Hematopoietic multipotent progenitor cell (in vitro differentiated cells): ENCODE data around the gene AFG3L2. TPM values are rescaled to one million over a fixed set of nuclear protein-coding genes. Genes with fewer than 3 reads are reported as not detected.

Source experiments
- DNase-seq, 3 donors: peaks; one replicate each; pipeline ENCODE4 v3.0.0-alpha.2; 2011 to 2015; ENCODE audit warnings: low read depth in 2 of 3, low spot score in 2 of 3
- total RNA-seq: library from RNA; depleted of rRNA; stranded (reverse); fragments of >200 nt; gene quantifications from one replicate; pipeline ENCODE4 v1.2.3, GENCODE V29; 2012

AFG3L2 gene
- total RNA-seq, 1 donor, result 19.1 TPM

DNA sequence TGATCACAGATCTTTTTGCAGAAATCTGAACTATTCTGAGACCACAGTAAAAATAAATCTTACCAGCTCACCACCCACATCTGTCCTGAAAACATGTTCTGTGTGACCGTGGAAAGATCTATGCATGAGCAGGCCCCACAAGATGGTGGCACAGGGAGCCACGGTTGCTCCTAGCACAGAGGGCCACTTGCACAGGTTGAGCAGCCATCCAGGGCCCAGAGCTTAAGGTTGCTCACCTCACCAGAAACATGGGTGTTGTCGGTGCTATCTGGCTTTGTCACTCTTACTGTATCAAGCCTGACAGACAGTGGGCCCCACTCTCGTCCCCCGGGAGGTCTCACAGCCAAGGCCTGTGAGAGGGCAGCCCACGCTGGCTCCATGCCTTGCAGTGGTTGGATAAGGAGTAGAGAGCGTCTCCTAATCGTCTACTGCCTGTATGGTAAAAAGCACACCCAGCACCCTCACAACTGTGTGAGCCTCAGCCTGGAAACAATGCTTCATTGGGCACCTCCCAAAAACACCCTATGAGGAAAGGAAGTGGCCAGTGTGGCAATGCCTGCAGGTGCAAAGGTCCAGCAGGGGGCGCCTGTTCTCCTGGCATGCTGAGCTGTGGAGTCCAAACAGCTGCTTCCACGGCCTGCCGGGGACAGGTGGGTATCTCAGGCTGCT, 49.4 kb downstream of the AFG3L2 start:
- DNase-seq, result peak; percentile 32 to 75 (median 74)

DNA sequence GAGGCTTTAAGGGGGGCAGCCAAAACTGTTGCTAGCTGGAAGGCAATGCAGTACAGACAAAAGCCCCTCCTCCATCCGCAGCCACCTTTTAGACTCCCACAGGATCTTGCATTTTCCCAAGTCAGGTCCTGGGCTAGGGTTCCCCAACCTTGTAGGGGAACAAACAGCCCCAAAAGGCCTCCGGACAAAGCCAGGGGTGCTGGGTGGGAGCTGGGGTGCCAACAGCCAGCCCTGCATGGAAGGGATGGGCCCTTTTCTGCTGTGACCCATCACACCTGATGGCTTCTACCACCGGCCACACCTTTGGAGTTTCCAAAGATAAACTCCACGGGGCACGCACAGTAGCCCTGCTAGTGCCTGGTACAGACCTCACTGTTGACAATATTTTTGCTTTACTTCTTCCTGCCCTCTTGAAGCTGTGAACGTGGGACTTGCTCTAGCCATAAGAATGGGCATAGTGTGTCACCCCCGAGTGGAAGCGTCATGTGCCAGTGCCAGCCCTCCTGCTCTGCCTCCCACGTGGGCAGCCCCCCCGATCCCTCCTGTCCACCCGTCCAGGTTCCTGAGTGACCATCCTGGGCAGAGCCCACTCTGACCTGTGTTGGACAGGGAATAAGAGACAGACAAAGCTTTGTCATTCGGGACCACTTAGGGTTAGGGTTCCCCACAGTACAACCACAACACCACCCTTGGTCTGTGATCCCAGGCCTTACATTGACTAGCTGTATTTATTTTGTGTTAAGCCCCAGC, 50.1 kb downstream of the AFG3L2 start:
- no peak for DNase-seq

GRCh38 chr18:12325726-12326245, 51.2 kb downstream of the AFG3L2 start:
- DNase-seq, result no peak

DNA sequence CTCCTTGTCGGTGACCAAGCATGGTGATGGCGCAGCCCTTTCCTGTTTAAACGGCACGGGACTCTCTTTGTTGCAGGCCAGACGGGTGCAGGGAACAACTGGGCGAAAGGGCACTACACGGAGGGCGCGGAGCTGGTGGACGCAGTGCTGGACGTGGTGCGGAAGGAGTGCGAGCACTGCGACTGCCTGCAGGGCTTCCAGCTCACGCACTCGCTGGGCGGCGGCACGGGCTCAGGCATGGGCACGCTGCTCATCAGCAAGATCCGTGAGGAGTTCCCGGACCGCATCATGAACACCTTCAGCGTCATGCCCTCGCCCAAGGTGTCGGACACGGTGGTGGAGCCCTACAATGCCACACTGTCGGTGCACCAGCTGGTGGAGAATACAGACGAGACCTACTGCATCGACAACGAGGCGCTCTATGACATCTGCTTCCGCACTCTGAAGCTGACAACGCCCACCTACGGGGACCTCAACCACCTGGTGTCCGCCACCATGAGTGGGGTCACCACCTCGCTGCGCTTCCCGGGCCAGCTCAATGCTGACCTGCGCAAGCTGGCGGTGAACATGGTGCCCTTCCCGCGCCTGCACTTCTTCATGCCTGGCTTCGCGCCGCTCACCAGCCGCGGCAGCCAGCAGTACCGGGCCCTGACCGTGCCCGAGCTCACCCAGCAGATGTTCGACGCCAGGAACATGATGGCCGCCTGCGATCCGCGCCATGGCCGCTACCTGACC, 51.9 kb downstream of the AFG3L2 start:
- no peak for DNase-seq

- no peak for DNase-seq
Observed at GRCh38 chr18:12321333-12321732, 55.7 kb downstream of the AFG3L2 start.

- DNase-seq, result no peak
Observed at GRCh38 chr18:12318857-12319256, 58.2 kb downstream of the AFG3L2 start.

- no peak for DNase-seq
Observed at GRCh38 chr18:12318334-12318697, 58.7 kb downstream of the AFG3L2 start.

- DNase-seq, result peak in 2 of 3 donors; percentile 72 to 89
Observed at GRCh38 chr18:12317664-12318333, 59.2 kb downstream of the AFG3L2 start.

DNA sequence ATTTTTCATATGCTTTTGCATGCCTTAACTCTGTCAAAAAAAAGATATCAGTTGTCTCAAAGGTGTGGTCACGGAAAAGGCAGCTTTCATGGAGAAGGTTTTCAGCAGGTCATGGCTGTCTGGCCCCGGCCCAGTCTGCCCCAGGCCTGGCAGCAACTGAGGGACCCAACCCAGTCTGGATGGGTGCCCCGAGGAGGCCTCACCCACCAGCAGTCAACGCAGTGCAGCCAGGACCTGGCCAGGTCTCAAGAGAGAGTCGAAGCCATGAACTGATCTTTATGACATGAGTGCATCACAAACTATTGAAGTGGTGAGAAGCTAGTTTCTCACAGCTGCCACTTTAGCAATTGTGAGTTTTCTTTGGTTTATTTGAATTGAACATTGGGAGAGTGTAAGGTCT, 61.1 kb downstream of the AFG3L2 start:
- DNase-seq, result no peak

DNA sequence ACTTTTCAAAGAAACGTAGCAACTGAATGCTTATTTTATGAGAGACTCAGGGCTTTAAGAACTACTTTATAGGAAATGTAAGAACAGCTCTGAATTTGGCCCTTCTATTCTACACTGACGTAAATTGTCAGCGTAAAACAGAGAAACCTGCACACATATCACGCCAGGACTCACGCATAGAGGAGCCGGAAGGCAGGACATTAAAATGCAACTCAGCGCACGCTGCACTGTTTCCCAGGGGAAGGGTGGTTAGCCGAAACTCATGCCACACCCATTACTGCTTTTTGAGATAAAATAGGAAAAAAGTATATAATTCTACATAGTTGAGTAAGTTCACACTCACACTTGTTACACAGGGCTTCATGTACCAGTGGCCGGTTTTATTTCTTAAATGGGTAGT, 61.5 kb downstream of the AFG3L2 start:
- no peak for DNase-seq

GRCh38 chr18:12314591-12315305, 62.3 kb downstream of the AFG3L2 start:
- DNase-seq, result no peak

GRCh38 chr18:12313530-12314245, 63.3 kb downstream of the AFG3L2 start:
- DNase-seq, result no peak

- DNase-seq, result no peak
Observed at GRCh38 chr18:12312976-12313375, 64.1 kb downstream of the AFG3L2 start.

GRCh38 chr18:12310762-12311161, 66.3 kb downstream of the AFG3L2 start:
- DNase-seq, result no peak

- no peak for DNase-seq
Observed at GRCh38 chr18:12309683-12310198, 67.3 kb downstream of the AFG3L2 start.

DNA sequence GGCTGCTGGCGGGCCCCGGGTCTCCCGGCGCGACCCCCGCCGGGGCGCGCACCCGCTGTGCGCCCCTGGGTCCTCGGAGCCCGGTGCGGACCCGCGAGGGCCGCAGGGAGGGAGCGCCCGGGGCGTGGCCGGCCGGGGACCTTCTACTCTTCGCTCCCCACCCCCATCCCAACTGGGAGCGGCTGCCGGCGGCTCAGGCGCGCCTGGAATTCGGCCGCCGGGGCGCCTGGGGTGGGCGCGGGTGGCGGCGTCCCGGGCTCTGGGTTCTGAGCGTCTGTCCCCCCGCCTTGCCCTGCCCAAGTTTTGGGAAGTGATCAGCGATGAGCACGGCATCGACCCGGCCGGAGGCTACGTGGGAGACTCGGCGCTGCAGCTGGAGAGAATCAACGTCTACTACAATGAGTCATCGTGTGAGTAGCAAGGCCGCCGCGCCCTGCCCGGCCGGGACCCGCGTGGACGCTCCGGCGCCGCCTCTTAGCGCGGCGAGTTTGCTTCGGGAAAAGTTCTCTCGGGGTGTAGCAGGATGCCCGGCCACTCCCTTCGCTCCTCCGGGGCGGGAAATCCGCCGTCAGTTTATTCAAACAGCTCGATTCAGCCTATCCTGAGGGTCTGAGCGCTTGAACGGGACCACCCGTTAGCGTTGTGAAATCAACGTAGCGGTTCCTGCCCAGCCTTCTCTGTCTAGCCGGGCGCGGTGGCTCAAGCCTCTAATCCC, 68.5 kb downstream of the AFG3L2 start:
- peak in 2 of 3 donors; percentile 68 to 75 for DNase-seq

GRCh38 chr18:12307701-12308385, 69.2 kb downstream of the AFG3L2 start, which contains the start of gene TUBB6:
Gene TUBB6 (plus strand): TSS chr18:12308241. CDS start chr18:12308293, 52 bp downstream.
- DNase-seq, result peak in 2 of 3 donors; percentile 53 to 54
